HG03159 (cell line): ENCODE results near the gene MYL3.

Experiments
- ATAC-seq: cut with Tn5 transposase; IDR thresholded peaks from one replicate; pipeline ENCODE4 v1.9.1; 2021; ENCODE audit warnings: mild to moderate bottlenecking, moderate library complexity; ENCODE audit not compliant: unreplicated experiment

MYL3 gene

GRCh38 chr3:46865546-46865945, 2.3 kb upstream of the MYL3 start:
- no peak for ATAC-seq

- ATAC-seq, result no peak
Measured at GRCh38 chr3:46865031-46865507, 1.8 kb upstream of the MYL3 start.

GRCh38 chr3:46864061-46864881, 1.0 kb upstream of the MYL3 start:
- no peak for ATAC-seq

- no peak for ATAC-seq
Measured at GRCh38 chr3:46862369-46863025, 747 bp downstream of the MYL3 start.

GRCh38 chr3:46861605-46862368, 1.5 kb downstream of the MYL3 start:
- no peak for ATAC-seq

- ATAC-seq, result no peak
Measured at GRCh38 chr3:46860810-46861604, 2.2 kb downstream of the MYL3 start.

- no peak for ATAC-seq
Measured at GRCh38 chr3:46860017-46860809, 3.0 kb downstream of the MYL3 start.

- ATAC-seq, result no peak
Measured at GRCh38 chr3:46859001-46859710, 4.1 kb downstream of the MYL3 start.

GRCh38 chr3:46858456-46858855, 4.8 kb downstream of the MYL3 start:
- no peak for ATAC-seq

- no peak for ATAC-seq
Measured at GRCh38 chr3:46857485-46858341, 5.5 kb downstream of the MYL3 start.

GRCh38 chr3:46856576-46857471, 6.4 kb downstream of the MYL3 start:
- no peak for ATAC-seq

GRCh38 chr3:46854555-46854991, 8.7 kb downstream of the MYL3 start:
- ATAC-seq, result no peak

GRCh38 chr3:46853441-46854415, 9.5 kb downstream of the MYL3 start:
- ATAC-seq, result no peak

- ATAC-seq, result no peak
Measured at GRCh38 chr3:46852839-46853355, 10.3 kb downstream of the MYL3 start.

- ATAC-seq, result no peak
Measured at GRCh38 chr3:46852334-46852720, 10.9 kb downstream of the MYL3 start.
